GM19035 (cell line): ENCODE results near the gene ROBO1.
"Not testable (repeated sequence)": the region's sequence is repeated elsewhere in the genome, so short reads cannot be mapped to it uniquely, and the experiment has no call there.

Experiments
- ATAC-seq: cut with Tn5 transposase; IDR thresholded peaks from one replicate; pipeline ENCODE4 v1.9.1; 2021; ENCODE audit not compliant: unreplicated experiment

ROBO1 gene

GRCh38 chr3:78724859-78725258 lies 1042.9 kb downstream of the ROBO1 start:
- ATAC-seq, result no peak

- ATAC-seq, result not testable (repeated sequence)
These were observed 1043.4 kb downstream of the ROBO1 start for GRCh38 chr3:78724364-78724763.

DNA sequence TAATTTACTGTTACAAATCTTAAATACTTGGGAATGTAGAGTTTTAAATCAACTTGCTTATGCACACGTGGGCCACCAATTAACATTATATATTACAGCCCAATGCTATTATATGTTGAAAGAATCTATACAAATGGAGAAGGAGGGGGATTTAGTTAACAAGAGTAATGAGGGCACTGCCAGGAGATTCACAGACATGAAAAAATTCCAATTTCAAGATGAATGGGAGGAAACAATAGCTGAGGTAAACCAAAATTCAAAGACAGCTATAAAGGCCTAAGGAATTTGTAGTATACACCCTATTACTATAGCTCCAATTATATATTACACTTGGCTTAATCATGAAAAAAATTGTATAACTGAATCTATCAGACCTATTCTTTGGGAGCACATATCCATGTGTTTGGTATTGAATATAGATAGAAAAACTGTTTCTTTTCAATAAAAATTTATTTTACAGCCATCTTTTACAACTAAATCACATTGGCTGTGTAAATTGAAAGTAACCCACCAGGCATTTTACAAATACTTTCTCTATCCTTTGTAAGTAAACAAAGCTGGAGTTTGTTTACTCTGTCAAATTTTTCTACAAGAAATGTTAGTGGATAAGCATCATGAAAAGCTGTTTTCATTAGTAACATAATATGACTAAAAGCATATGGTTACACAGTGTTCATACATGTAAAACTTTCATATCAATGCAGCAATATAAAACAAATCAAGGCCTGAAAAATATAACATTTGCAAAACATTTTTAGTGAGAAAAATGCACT lies 1045.8 kb downstream of the ROBO1 start:
- no peak for ATAC-seq

DNA sequence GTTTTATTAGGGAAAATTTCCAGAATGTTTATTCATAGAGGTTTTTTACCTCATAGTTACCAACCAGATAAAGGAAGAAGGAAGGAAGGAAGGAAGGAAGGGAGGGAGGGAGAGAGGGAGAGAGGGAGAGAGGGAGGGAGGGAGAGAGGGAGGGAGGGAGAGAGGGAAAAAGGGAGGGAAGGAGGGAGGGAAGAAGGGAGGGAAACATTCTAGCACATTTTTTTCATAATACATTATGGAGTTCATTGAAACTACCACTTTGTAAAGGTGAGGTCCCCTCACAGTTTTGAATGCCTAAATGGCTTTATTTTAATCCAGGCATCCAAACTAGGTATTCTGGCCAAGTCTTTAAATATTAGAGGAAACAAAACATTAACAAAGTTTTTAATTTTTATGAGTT lies 1049.1 kb downstream of the ROBO1 start:
- no peak for ATAC-seq

GRCh38 chr3:78717041-78717440 lies 1050.8 kb downstream of the ROBO1 start:
- no peak for ATAC-seq

GRCh38 chr3:78712941-78713340 lies 1054.9 kb downstream of the ROBO1 start:
- ATAC-seq, result no peak

DNA sequence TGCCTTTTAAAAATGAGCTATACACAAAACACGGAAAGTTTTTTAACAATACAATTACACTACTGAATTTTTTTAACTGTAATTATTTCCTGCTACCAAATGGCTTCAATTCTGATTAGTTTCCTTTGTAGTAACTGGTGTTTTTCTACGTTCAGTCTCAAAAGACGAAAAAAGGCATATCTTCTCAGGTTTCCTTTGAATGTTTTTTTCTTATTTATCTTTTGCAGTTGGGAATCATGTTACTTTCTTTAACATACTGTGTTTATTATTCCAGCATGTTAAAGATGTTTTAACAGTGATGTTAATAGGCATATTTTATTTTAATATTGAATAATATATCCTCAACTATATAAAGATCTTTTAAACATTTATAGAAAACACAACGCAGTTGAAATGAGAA lies 1055.5 kb downstream of the ROBO1 start:
- no peak for ATAC-seq

- ATAC-seq, result no peak
These were observed 1059.2 kb downstream of the ROBO1 start for GRCh38 chr3:78708565-78709073.

GRCh38 chr3:78707609-78708008 lies 1060.2 kb downstream of the ROBO1 start:
- ATAC-seq, result no peak

- ATAC-seq, result no peak
These were observed 1060.8 kb downstream of the ROBO1 start for GRCh38 chr3:78706906-78707523.

DNA sequence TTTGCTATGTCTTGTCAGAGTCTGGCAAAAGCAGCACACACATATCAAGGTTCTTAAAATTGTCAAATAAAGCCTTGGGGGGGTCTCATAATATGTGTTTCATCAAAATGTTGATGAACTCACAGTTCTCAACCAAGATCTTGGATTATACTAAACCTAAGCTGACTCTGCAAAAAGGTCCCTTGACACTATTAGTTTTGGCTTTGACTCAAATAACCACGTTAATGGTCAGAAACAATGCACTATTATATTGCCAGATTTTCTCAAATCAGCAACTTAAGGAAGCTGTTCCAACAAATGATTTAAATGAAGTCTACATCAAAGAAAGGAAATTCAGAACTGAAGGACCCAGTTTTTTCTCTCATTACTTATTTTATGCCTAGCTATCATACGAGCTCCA lies 1063.9 kb downstream of the ROBO1 start:
- ATAC-seq, result no peak

DNA sequence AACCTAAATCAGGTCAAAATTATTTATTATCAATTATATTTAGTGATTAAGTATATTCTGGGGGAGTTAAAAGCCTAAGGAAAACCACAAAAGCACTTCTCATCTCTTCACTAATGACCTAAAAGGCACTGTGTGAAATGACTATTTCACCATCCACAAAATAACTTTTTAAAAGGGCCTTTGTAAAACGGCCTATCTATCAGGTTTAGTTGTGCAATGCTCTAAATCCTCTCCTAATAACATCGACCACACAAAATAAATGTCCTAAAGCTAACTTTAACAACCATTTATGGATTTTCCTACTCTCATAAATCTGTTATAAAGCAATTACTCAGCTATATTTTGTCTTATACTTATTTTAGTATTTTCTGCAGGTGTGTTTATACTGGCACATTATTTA lies 1066.3 kb downstream of the ROBO1 start:
- ATAC-seq, result no peak

- no peak for ATAC-seq
These were observed 1069.4 kb downstream of the ROBO1 start for GRCh38 chr3:78698431-78698830.

- no peak for ATAC-seq
These were observed 1070.4 kb downstream of the ROBO1 start for GRCh38 chr3:78697426-78697825.

DNA sequence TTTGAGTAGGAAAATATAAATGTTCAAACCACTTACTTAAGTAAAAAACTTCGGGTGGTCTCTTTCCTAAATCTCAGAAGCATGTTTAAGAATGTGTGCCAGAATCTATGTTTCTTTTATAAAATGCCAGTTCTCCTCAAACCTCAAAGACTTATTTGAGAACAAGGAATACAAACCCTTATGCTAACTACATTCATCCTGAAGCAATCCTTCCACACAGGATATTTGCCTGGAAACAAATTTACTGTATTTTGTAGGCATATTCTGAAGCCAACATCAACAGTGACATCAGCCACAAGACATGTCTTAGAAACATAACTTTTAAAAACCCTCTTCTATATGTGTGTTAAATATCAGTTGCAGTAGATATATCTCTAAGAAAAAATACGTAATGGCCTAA lies 1077.0 kb downstream of the ROBO1 start:
- no peak for ATAC-seq

GRCh38 chr3:78689378-78689777 lies 1078.4 kb downstream of the ROBO1 start:
- ATAC-seq, result no peak

- ATAC-seq, result no peak
These were observed 1080.3 kb downstream of the ROBO1 start for GRCh38 chr3:78687520-78687919.

- no peak for ATAC-seq
These were observed 1084.5 kb downstream of the ROBO1 start for GRCh38 chr3:78683284-78683683.

- not testable (repeated sequence) for ATAC-seq
These were observed 1092.5 kb downstream of the ROBO1 start for GRCh38 chr3:78675119-78675805.

DNA sequence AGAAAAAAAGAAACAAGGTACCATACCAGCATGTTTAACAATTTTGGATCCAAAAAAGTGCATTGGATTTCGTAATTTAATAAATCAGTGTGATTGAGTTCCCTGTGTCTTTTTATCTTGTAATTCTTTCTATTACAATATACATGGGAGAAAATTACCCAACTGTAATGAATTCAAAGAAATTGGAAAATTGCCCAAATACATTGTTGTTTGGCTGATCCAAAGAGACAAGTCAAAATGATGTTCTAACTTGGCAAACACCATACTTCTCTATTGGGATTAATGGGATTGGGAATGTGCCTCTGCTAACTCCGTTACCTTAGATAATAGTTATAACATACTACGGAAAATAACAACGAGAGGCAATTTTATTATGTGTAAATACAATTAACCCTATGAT lies 1097.1 kb downstream of the ROBO1 start:
- no peak for ATAC-seq

DNA sequence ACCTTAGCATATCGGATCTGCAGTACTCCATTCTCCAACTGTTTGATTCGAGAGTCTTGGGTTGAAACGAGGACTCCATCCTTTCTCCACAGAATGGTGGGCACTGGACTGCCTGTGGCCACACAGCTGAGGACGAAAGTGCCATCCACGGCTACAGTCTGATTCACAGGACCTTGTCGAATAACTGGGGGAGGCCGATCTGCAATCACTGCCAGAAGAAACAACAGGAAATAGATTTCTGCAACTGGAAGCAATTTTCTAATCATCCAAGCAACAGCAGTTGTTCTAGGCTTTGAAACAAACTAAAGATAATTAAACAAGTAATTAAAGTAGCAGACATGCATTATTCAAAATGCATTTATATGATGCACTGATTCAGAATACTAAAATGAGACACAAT lies 1097.7 kb downstream of the ROBO1 start:
- no peak for ATAC-seq

GRCh38 chr3:78668302-78668701 lies 1099.5 kb downstream of the ROBO1 start:
- ATAC-seq, result no peak
